ENCODE measurements around the gene RELN. TPM values are rescaled to one million over a fixed set of nuclear protein-coding genes. Genes with fewer than 3 reads are reported as not detected.

Gene RELN
- total RNA-seq, 1 experiment from 2014 or later: 0.31 TPM

- TF ChIP-seq CTCF (IDR thresholded peaks at IDR 0.05; ENCODE audit: unreplicated experiment): no peak
- DNase-seq: no peak
- CTCF ChIA-PET: no interaction called here
These were observed 439.7 kb downstream of the RELN start for GRCh38 chr7:103549786-103550185.

GRCh38 chr7:103547451-103548284, 441.8 kb downstream of the RELN start:
- TF ChIP-seq CTCF (IDR thresholded peaks at IDR 0.05; ENCODE audit: unreplicated experiment): no peak
- no peak for DNase-seq
- Mint-ChIP-seq H3K9me3 (ENCODE audit: low read depth, unreplicated experiment) (no peaks in the 10 kb centered on the region), H3K27ac (ENCODE audit: unreplicated experiment) (no peak overlapping the region), H3K27me3 (ENCODE audit: unreplicated experiment) (no peaks in the 10 kb centered on the region), H3K4me1 (ENCODE audit: low read depth, unreplicated experiment) (no peaks in the 10 kb centered on the region), H3K4me3 (ENCODE audit: low read depth, unreplicated experiment) (no peak overlapping the region), H3K36me3 (ENCODE audit: insufficient read depth, unreplicated experiment) (no peaks in the 10 kb centered on the region)
- intact Hi-C loops (cut with micrococcal nuclease; ENCODE audit: unreplicated experiment): no loop called here
- no TSS peak for BruUV-seq (replicated peaks)
- CTCF ChIA-PET: no interaction called here

More at GRCh38 chr7:103549786-103550185, 439.7 kb downstream of the RELN start:
- Mint-ChIP-seq H3K27ac (ENCODE audit: unreplicated experiment) (no peak overlapping the region), H3K4me1 (ENCODE audit: low read depth, unreplicated experiment) (no peaks in the 10 kb centered on the region), H3K9me3 (ENCODE audit: low read depth, unreplicated experiment) (no peaks in the 10 kb centered on the region), H3K36me3 (ENCODE audit: insufficient read depth, unreplicated experiment) (no peaks in the 10 kb centered on the region), H3K4me3 (ENCODE audit: low read depth, unreplicated experiment) (no peak overlapping the region), H3K27me3 (ENCODE audit: unreplicated experiment) (no peaks in the 10 kb centered on the region)
- BruUV-seq (replicated peaks): no TSS peak
- intact Hi-C loops (cut with micrococcal nuclease; ENCODE audit: unreplicated experiment): no loop called here

- H3K36me3 Mint-ChIP-seq (ENCODE audit: insufficient read depth, unreplicated experiment): no peaks in the 10 kb centered on the region
- DNase-seq: no peak
- H3K27me3 Mint-ChIP-seq (ENCODE audit: unreplicated experiment): peaks cover 10% of the 10 kb centered on the region
- H3K4me1 Mint-ChIP-seq (ENCODE audit: low read depth, unreplicated experiment): no peaks in the 10 kb centered on the region
- intact Hi-C loops (cut with micrococcal nuclease; ENCODE audit: unreplicated experiment): no loop called here
- no peaks in the 10 kb centered on the region for H3K9me3 Mint-ChIP-seq (ENCODE audit: low read depth, unreplicated experiment)
- BruUV-seq (replicated peaks): no TSS peak
- no peak overlapping the region for H3K4me3 Mint-ChIP-seq (ENCODE audit: low read depth, unreplicated experiment)
- H3K27ac Mint-ChIP-seq (ENCODE audit: unreplicated experiment): no peak overlapping the region
- no peak for TF ChIP-seq CTCF (IDR thresholded peaks at IDR 0.05; ENCODE audit: unreplicated experiment)
- CTCF ChIA-PET: no interaction called here
These were observed 447.0 kb downstream of the RELN start for GRCh38 chr7:103542470-103542869.

- intact Hi-C loops (cut with micrococcal nuclease; ENCODE audit: unreplicated experiment): no loop called here
- H3K27me3 Mint-ChIP-seq (ENCODE audit: unreplicated experiment): peaks cover 15% of the 10 kb centered on the region
- no peaks in the 10 kb centered on the region for H3K36me3 Mint-ChIP-seq (ENCODE audit: insufficient read depth, unreplicated experiment)
- TF ChIP-seq CTCF (IDR thresholded peaks at IDR 0.05; ENCODE audit: unreplicated experiment): no peak
- no peak overlapping the region for H3K27ac Mint-ChIP-seq (ENCODE audit: unreplicated experiment)
- CTCF ChIA-PET: no interaction called here
- H3K9me3 Mint-ChIP-seq (ENCODE audit: low read depth, unreplicated experiment): no peaks in the 10 kb centered on the region
- DNase-seq: no peak
- no peaks in the 10 kb centered on the region for H3K4me1 Mint-ChIP-seq (ENCODE audit: low read depth, unreplicated experiment)
- H3K4me3 Mint-ChIP-seq (ENCODE audit: low read depth, unreplicated experiment): no peak overlapping the region
- no TSS peak for BruUV-seq (replicated peaks)
These were observed 447.5 kb downstream of the RELN start for GRCh38 chr7:103541947-103542346.

Data from Calu3 (cell line).